Measurements from ENCODE around the gene APBA1.

GRCh38 chr9:69421908-69422801 is 250.0 kb downstream of the APBA1 start:
- TF ChIP-seq SMC3 (IDR thresholded peaks at IDR 0.05; ENCODE audit: low read depth, low read length), result peak; percentile 95
- no peak for TF ChIP-seq REST (IDR thresholded peaks at IDR 0.05; ENCODE audit: low read depth, low read length)
- no peak for TF ChIP-seq POLR2AphosphoS5 (IDR thresholded peaks at IDR 0.05; ENCODE audit: low read depth, low read length)
- TF ChIP-seq CTCF (IDR thresholded peaks at IDR 0.05), result peak; percentile 84
- TF ChIP-seq TCF12 (IDR thresholded peaks at IDR 0.05), result no peak
- no peak for TF ChIP-seq JUND (IDR thresholded peaks at IDR 0.05)
- TF ChIP-seq TAF1 (IDR thresholded peaks at IDR 0.05; ENCODE audit: borderline replicate concordance, low read depth, low read length), result no peak
